Measurements from ENCODE around the gene GDF10.

Gene GDF10

DNA sequence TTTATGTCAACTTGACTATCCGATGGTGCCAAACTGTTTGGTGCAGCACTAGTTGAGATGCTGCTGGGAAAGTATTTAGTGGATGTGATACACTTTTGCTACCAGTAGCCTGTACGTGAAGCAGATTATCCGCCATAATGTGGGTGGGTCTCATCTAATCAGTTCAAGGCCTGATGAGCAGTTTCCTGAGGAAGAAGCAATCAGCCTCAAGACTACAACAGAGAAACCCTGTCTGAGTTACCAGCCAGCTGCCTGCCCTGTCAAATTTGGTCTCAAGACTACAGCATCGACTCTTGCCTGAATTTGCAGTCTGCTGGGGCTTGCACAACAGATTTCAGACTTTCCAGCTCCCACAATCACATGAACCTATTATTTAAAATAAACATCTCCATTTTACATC, 37.3 kb downstream of the GDF10 start:
- H3K4me1 Mint-ChIP-seq (ENCODE audit: low read depth), result no peaks in the 10 kb centered on the region
- H3K9me3 Mint-ChIP-seq, result no peaks in the 10 kb centered on the region
- no peak overlapping the region for H3K4me3 Mint-ChIP-seq
- H3K27me3 Mint-ChIP-seq, result peaks cover 4% of the 10 kb centered on the region
- H3K36me3 Mint-ChIP-seq (ENCODE audit: low read depth), result no peaks in the 10 kb centered on the region
- no peak overlapping the region for H3K27ac Mint-ChIP-seq

DNA sequence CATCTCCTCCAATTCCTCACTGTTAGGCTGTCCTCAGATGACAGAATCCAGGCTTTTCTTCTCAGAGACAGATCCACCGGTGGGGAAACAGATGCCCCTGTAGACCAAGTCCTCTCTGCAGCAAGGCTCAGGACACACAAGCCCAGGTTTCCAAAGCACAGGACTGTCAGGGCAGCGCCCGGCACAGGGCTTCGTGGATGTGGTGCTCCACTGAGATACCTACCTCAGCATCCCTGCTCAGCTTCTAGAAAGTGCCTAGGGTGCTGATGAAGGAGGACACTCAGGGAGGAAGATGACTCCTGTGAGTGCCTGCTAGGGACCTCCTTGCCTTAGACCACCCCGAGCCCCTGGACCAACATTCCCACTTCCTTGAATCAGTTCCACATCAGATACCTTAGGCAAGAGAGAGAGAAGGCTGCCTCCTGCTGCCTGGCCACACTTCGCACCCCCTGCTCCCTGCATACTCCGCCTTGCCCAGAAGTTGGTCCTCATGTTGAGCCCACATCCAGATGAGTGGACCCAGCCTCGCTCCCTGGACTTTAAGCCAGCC, 39.3 kb downstream of the GDF10 start:
- H3K27ac Mint-ChIP-seq, result no peak overlapping the region

DNA sequence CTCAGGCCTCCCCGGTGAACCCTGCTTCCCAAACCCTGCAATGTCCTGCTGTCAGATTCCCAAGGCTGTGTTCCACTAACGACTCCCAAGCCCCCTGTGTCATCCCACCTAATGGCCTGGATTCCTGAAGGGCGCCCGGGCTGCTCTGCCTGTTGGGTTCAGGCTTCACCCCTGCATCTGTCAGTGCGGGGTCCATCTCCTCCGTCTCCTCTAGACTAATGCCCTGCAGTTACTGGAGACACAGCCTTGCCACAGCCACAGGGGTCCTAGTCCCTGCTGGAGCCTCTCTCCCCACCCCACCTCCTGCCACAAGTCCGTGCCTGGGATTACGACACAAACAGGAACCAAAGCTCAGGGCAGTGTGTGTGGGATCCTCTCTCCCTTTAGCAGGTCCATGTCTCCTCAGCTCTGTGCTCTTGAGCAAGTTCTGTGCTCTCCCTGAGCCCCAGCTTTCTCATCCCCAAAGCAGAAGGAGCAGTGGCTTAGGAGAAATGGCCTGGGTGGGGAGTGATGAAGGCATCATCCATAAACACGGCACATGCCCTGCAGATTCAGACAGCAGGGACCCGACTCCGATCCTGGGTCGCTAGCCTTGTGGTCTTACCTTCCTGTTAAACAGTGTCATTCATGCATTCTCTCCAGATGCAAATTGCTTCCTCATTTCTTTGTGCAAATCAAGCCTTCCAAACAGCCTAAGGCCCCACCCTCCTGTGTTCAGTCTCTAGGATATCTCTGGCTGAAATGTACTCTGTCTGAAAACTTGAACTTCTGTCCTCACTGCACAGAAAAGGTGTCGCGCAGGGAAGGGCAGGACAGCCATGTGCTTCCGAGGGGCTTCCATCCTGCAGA, 40.0 kb downstream of the GDF10 start:
- Mint-ChIP-seq H3K9me3 (no peaks in the 10 kb centered on the region), H3K4me1 (ENCODE audit: low read depth) (no peaks in the 10 kb centered on the region), H3K4me3 (no peak overlapping the region), H3K36me3 (ENCODE audit: low read depth) (no peaks in the 10 kb centered on the region), H3K27ac (no peak overlapping the region), H3K27me3 (peaks cover 4% of the 10 kb centered on the region)

More for the DNA sequence above, 39.3 kb downstream of the GDF10 start:
- Mint-ChIP-seq H3K36me3 (ENCODE audit: low read depth) (no peaks in the 10 kb centered on the region), H3K4me3 (no peak overlapping the region), H3K9me3 (no peaks in the 10 kb centered on the region), H3K4me1 (ENCODE audit: low read depth) (no peaks in the 10 kb centered on the region), H3K27me3 (peaks cover 4% of the 10 kb centered on the region)

DNA sequence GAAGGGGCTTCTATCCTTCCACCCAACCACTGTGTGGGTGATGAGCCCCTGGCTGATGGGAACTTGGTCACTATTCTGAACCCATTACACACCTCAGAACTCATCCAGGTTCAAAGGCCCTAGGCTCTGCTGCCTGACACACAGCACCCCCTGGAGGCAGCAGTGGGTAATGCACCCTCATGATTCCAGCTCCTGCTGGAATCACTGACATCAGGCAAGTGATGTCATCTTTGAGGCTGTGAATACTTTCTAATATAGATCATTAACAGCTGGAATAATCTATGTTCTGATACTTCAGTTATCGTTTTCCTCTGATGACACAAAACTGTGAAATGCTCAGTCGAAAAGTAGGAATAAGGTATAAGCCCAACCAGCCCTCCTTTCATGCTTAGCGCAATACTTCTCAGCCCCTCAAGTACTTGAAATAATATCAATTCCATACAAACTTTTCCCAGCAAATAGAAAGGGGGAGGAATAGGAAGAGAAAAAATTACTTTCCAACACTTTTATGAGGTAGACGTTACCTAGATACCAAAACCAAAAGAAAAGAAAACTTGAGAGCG, 40.7 kb downstream of the GDF10 start:
- Mint-ChIP-seq H3K36me3 (ENCODE audit: low read depth) (no peaks in the 10 kb centered on the region), H3K9me3 (no peaks in the 10 kb centered on the region), H3K4me1 (ENCODE audit: low read depth) (no peaks in the 10 kb centered on the region), H3K27me3 (peaks cover 4% of the 10 kb centered on the region), H3K27ac (no peak overlapping the region), H3K4me3 (no peak overlapping the region)

DNA sequence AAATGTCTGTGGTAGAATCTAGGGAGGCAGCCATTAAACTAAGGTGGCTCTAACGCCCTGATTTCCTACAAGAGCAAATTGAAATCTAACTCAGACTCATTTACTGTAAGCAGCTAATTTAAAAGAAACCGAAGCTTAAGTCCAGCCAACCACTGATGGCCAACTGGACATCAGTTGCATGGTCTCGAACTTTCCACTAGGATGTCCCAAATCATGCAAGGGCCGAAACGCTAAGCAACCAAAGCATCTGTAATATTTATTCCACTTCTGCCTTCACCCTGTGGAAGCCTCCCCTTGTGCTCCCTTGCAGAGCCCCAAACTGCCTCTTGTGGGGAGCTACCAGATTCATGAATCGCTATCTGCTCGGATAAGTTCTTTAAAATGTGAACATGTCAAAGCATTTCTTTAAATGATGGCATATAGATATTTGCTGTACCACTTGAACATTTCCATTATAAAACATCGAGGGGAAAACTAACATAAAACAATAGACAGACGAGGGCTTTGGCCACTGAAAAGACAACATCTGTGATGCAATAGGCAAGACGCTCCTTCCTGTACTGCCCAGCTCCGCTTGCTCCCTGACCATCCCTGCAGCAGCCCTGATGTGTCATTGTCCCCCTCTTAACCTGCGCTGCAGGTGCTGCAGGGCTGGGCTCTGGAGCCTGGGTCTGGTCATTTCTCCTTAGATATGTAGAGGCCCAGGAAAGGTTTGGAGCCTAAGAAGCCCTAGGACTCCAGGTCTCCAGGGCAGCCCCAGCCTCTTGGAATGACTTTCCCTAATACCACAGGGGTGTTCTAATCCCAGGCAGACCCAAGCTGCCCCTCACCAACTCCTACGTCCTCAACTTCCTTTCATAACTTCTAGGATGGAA, 45.2 kb downstream of the GDF10 start:
- H3K4me1 Mint-ChIP-seq (ENCODE audit: low read depth), result no peaks in the 10 kb centered on the region
- H3K27ac Mint-ChIP-seq, result no peak overlapping the region
- no peak overlapping the region for H3K4me3 Mint-ChIP-seq
- no peaks in the 10 kb centered on the region for H3K36me3 Mint-ChIP-seq (ENCODE audit: low read depth)
- H3K27me3 Mint-ChIP-seq, result peaks cover 3% of the 10 kb centered on the region
- H3K9me3 Mint-ChIP-seq, result no peaks in the 10 kb centered on the region

DNA sequence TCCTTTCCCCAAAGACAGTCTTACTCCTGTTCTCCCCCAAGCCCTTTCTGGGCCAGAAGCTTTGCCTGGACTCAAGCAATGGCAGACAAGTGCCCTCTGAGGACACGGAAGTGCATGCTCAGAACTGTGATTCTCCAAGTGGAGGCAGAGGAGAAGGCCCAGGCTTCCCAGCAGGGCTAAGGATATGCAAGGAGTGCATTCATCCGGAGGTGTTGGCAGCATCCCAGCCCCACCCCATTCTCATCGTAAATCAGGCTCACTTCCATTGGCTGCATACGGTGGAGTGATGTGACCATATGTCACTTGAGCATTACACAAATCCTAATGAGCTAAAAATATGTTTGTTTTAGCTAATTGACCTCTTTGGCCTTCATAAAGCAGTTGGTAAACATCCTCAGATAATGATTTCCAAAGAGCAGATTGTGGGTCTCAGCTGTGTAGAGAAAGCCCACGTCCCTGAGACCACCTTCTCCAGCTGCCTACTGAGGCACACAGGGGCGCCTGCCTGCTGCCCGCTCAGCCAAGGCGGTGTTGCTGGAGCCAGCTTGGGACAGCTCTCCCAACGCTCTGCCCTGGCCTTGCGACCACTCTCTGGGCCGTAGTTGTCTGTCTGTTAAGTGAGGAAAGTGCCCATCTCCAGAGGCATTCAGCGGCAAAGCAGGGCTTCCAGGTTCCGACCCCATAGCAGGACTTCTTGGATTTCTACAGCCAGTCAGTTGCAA, 46.7 kb downstream of the GDF10 start:
- no peaks in the 10 kb centered on the region for H3K9me3 Mint-ChIP-seq
- no peak overlapping the region for H3K4me3 Mint-ChIP-seq
- H3K27ac Mint-ChIP-seq, result no peak overlapping the region
- no peaks in the 10 kb centered on the region for H3K4me1 Mint-ChIP-seq (ENCODE audit: low read depth)
- H3K36me3 Mint-ChIP-seq (ENCODE audit: low read depth), result no peaks in the 10 kb centered on the region
- no peaks in the 10 kb centered on the region for H3K27me3 Mint-ChIP-seq

DNA sequence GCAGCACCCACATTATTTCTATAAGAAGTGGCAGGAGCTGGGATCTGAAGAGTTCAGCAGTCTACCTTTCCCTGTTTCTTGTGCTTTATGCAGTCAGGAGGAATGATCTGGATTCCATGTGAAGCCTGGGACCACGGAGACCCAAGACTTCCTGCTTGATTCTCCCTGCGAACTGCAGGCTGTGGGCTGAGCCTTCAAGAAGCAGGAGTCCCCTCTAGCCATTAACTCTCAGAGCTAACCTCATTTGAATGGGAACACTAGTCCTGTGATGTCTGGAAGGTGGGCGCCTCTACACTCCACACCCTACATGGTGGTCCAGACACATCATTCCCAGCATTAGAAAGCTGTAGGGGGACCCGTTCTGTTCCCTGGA, 47.3 kb downstream of the GDF10 start:
- H3K36me3 Mint-ChIP-seq (ENCODE audit: low read depth), result no peaks in the 10 kb centered on the region
- H3K27me3 Mint-ChIP-seq, result no peaks in the 10 kb centered on the region
- no peak overlapping the region for H3K4me3 Mint-ChIP-seq
- no peaks in the 10 kb centered on the region for H3K4me1 Mint-ChIP-seq (ENCODE audit: low read depth)
- H3K9me3 Mint-ChIP-seq, result no peaks in the 10 kb centered on the region
- H3K27ac Mint-ChIP-seq, result no peak overlapping the region

DNA sequence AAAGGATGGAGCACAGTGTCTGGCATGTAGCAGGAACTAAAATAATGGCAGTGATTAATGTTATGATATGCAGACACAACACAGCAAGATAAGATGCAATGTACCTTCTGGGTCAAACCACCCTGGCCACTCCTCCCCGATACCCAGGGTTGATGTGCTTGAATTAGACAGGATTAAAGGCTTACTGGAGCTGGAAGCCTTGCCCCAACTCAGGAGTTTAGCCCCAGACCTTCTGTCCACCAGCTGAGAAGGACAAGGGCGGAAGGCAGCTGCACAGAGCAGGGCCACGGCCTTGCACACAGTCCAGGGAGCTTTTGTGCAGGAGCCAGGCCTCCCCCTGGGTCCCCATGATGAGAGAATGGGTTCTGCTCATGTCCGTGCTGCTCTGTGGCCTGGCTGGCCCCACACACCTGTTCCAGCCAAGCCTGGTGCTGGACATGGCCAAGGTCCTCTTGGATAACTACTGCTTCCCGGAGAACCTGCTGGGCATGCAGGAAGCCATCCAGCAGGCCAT, 48.2 kb downstream of the GDF10 start, which contains the start of gene RBP3:
TSS of gene RBP3 (plus strand) at position 226 of the 514 bp plus-strand sequence. CDS start at position 348, 122 bp downstream.
- Mint-ChIP-seq H3K4me3 (no peak within 1 kb of the TSS), H3K27ac (no peak within 1 kb of the TSS), H3K9me3 (no peaks in the 10 kb centered on the region), H3K36me3 (ENCODE audit: low read depth) (no peaks in the 10 kb centered on the region), H3K4me1 (ENCODE audit: low read depth) (no peaks in the 10 kb centered on the region), H3K27me3 (no peaks in the 10 kb centered on the region)

DNA sequence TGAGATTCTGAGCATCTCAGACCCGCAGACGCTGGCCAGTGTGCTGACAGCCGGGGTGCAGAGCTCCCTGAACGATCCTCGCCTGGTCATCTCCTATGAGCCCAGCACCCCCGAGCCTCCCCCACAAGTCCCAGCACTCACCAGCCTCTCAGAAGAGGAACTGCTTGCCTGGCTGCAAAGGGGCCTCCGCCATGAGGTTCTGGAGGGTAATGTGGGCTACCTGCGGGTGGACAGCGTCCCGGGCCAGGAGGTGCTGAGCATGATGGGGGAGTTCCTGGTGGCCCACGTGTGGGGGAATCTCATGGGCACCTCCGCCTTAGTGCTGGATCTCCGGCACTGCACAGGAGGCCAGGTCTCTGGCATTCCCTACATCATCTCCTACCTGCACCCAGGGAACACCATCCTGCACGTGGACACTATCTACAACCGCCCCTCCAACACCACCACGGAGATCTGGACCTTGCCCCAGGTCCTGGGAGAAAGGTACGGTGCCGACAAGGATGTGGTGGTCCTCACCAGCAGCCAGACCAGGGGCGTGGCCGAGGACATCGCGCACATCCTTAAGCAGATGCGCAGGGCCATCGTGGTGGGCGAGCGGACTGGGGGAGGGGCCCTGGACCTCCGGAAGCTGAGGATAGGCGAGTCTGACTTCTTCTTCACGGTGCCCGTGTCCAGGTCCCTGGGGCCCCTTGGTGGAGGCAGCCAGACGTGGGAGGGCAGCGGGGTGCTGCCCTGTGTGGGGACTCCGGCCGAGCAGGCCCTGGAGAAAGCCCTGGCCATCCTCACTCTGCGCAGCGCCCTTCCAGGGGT, 48.9 kb downstream of the GDF10 start:
- no peak overlapping the region for H3K27ac Mint-ChIP-seq

DNA sequence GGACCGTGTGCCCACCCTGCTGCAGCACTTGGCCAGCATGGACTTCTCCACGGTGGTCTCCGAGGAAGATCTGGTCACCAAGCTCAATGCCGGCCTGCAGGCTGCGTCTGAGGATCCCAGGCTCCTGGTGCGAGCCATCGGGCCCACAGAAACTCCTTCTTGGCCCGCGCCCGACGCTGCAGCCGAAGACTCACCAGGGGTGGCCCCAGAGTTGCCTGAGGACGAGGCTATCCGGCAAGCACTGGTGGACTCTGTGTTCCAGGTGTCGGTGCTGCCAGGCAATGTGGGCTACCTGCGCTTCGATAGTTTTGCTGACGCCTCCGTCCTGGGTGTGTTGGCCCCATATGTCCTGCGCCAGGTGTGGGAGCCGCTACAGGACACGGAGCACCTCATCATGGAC, 49.5 kb downstream of the GDF10 start:
- no peaks in the 10 kb centered on the region for H3K27me3 Mint-ChIP-seq
- H3K36me3 Mint-ChIP-seq (ENCODE audit: low read depth), result no peaks in the 10 kb centered on the region
- no peak overlapping the region for H3K4me3 Mint-ChIP-seq
- H3K9me3 Mint-ChIP-seq, result no peaks in the 10 kb centered on the region
- H3K4me1 Mint-ChIP-seq (ENCODE audit: low read depth), result no peaks in the 10 kb centered on the region
- no peak overlapping the region for H3K27ac Mint-ChIP-seq

More for the DNA sequence above, 48.9 kb downstream of the GDF10 start:
- Mint-ChIP-seq H3K27me3 (no peaks in the 10 kb centered on the region), H3K4me1 (ENCODE audit: low read depth) (no peaks in the 10 kb centered on the region), H3K4me3 (no peak overlapping the region), H3K9me3 (no peaks in the 10 kb centered on the region), H3K36me3 (ENCODE audit: low read depth) (no peaks in the 10 kb centered on the region)

DNA sequence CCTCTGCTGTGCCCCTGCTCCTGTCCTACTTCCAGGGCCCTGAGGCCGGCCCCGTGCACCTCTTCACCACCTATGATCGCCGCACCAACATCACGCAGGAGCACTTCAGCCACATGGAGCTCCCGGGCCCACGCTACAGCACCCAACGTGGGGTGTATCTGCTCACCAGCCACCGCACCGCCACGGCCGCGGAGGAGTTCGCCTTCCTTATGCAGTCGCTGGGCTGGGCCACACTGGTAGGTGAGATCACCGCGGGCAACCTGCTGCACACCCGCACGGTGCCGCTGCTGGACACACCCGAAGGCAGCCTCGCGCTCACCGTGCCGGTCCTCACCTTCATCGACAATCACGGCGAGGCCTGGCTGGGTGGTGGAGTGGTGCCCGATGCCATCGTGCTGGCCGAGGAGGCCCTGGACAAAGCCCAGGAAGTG, 50.0 kb downstream of the GDF10 start:
- no peak overlapping the region for H3K4me3 Mint-ChIP-seq
- H3K27ac Mint-ChIP-seq, result no peak overlapping the region
- no peaks in the 10 kb centered on the region for H3K4me1 Mint-ChIP-seq (ENCODE audit: low read depth)
- no peaks in the 10 kb centered on the region for H3K36me3 Mint-ChIP-seq (ENCODE audit: low read depth)
- no peaks in the 10 kb centered on the region for H3K9me3 Mint-ChIP-seq
- H3K27me3 Mint-ChIP-seq, result no peaks in the 10 kb centered on the region

DNA sequence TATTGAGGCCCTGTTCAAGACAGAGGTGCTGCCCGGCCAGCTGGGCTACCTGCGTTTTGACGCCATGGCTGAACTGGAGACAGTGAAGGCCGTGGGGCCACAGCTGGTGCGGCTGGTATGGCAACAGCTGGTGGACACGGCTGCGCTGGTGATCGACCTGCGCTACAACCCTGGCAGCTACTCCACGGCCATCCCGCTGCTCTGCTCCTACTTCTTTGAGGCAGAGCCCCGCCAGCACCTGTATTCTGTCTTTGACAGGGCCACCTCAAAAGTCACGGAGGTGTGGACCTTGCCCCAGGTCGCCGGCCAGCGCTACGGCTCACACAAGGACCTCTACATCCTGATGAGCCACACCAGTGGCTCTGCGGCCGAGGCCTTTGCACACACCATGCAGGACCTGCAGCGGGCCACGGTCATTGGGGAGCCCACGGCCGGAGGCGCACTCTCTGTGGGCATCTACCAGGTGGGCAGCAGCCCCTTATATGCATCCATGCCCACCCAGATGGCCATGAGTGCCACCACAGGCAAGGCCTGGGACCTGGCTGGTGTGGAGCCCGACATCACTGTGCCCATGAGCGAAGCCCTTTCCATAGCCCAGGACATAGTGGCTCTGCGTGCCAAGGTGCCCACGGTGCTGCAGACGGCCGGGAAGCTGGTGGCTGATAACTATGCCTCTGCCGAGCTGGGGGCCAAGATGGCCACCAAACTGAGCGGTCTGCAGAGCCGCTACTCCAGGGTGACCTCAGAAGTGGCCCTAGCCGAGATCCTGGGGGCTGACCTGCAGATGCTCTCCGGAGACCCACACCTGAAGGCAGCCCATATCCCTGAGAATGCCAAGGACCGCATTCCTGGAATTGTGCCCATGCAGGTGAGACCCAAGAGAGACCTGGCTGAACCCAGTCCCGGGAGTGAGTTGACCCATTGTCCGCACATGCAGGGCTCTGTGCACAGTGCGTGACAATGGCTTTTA, 51.0 kb downstream of the GDF10 start:
- H3K36me3 Mint-ChIP-seq (ENCODE audit: low read depth), result no peaks in the 10 kb centered on the region
- no peaks in the 10 kb centered on the region for H3K27me3 Mint-ChIP-seq
- H3K9me3 Mint-ChIP-seq, result no peaks in the 10 kb centered on the region
- no peak overlapping the region for H3K27ac Mint-ChIP-seq
- H3K4me3 Mint-ChIP-seq, result no peak overlapping the region
- no peaks in the 10 kb centered on the region for H3K4me1 Mint-ChIP-seq (ENCODE audit: low read depth)
